Loucy (cell line): ENCODE results near the gene BMP4.

Source experiments
- H2AFZ ChIP-seq: fragments of 200-600 bp; sonication (generic); 2 replicates; pipeline ENCODE4 v1.6.0; 2016; ENCODE audit warnings: antibody characterized with exemption, mild to moderate bottlenecking, low read length, moderate library complexity
- H3F3A ChIP-seq: fragments of 200-600 bp; 2 replicates; pipeline ENCODE4 v1.6.0; 2016; ENCODE audit warnings: antibody characterized with exemption, low read depth, mild to moderate bottlenecking
- H3K27me3 ChIP-seq: fragments of 200-600 bp; sonication (generic); 2 replicates; pipeline ENCODE4 v1.6.1; 2014; ENCODE audit warnings: low read length, mild to moderate bottlenecking; ENCODE audit not compliant: insufficient read depth, poor library complexity, severe bottlenecking
- H3K36me3 ChIP-seq: fragments of 200-600 bp; sonication (generic); 2 replicates; pipeline ENCODE4 v1.6.1; 2016; ENCODE audit warnings: low read length; ENCODE audit not compliant: insufficient read depth
- H3K4me1 ChIP-seq: fragments of 200-600 bp; sonication (generic); 2 replicates; pipeline ENCODE4 v1.5.1; 2014; ENCODE audit warnings: low read length, mild to moderate bottlenecking; ENCODE audit not compliant: insufficient read depth, poor library complexity, severe bottlenecking
- H3K4me2 ChIP-seq: fragments of 200-600 bp; sonication (generic); 2 replicates; pipeline ENCODE4 v1.6.0; 2014; ENCODE audit warnings: antibody characterized with exemption, low read length, low read depth, mild to moderate bottlenecking; ENCODE audit not compliant: poor library complexity, severe bottlenecking
- H3K4me3 ChIP-seq: fragments of 200-600 bp; sonication (generic); 2 replicates; pipeline ENCODE4 v1.5.1; 2014; ENCODE audit warnings: low read length, mild to moderate bottlenecking, mixed read lengths; ENCODE audit not compliant: poor library complexity, severe bottlenecking
- H3K79me2 ChIP-seq: fragments of 200-600 bp; sonication (generic); 2 replicates; pipeline ENCODE4 v1.6.1; 2014; ENCODE audit warnings: low read length; ENCODE audit not compliant: insufficient read depth
- H3K9ac ChIP-seq: fragments of 200-600 bp; sonication (generic); 2 replicates; pipeline ENCODE4 v1.6.0; 2014; ENCODE audit warnings: mild to moderate bottlenecking, low read depth, low read length, moderate library complexity; ENCODE audit not compliant: poor library complexity, severe bottlenecking
- H3K9me2 ChIP-seq: fragments of 200-600 bp; sonication (generic); replicated peaks from 2 replicates; pipeline ENCODE4 v1.6.1; 2016; ENCODE audit warnings: low read depth, low read length, mixed read lengths
- H3K9me3 ChIP-seq: fragments of 200-600 bp; sonication (generic); 2 replicates; pipeline ENCODE4 v1.6.1; 2014; ENCODE audit warnings: mild to moderate bottlenecking, antibody characterized with exemption, low read length, low read depth; ENCODE audit not compliant: insufficient read depth
- H4K20me1 ChIP-seq: fragments of 200-600 bp; sonication (generic); 2 replicates; pipeline ENCODE4 v1.6.0; 2014; ENCODE audit warnings: antibody characterized with exemption, low read length, mild to moderate bottlenecking; ENCODE audit not compliant: insufficient read depth, poor library complexity, severe bottlenecking
- EZH2phosphoT487 ChIP-seq: fragments of 200-600 bp; IDR thresholded peaks from 2 replicates; pipeline ENCODE4 v1.6.1; 2018; ENCODE audit warnings: antibody characterized with exemption, mild to moderate bottlenecking, moderate library complexity, borderline replicate concordance
- TF ChIP-seq, protein P1 (sequence below): fragments of 200-600 bp; sonication (generic); conservative IDR thresholded peaks from 2 replicates; pipeline ENCODE4 v1.5.1; 2014; ENCODE audit warnings: mild to moderate bottlenecking, antibody characterized with exemption, low read length

The BMP4 gene

DNA sequence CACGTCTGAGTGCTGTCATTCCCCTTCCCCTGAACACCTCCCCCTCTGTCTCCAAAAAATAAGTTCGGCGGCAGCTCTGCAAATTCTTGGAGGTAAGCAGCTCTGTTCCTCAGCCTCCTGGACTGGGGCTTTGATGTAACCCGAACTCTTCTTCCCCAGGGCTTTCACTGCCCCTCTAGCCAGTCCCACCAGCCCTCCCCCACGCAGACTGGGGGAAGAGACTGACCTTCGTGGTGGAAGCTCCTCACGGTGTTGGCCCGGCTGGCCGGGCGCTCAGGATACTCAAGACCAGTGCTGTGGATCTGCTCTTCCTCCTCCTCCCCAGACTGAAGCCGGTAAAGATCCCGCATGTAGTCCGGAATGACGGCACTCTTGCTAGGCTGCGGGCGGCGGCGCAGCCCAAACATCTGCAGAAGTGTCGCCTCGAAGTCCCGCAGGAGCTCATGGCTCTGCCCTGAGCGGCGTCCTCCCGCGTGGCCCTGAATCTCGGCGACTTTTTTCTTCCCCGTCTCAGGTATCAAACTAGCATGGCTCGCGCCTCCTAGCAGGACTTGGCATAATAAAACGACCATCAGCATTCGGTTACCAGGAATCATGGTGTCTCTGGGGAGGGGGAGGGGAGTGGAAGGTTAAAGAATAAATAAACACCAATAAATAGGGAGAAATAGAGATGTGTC is 4.9 kb downstream of the BMP4 start:
- Histone ChIP-seq H3K4me3 (no peak overlapping the region), H4K20me1 (no peaks in the 10 kb centered on the region), H3K9me3 (no peaks in the 10 kb centered on the region; the same call in 1 of the 2 replicates), H3K79me2 (no peaks in the 10 kb centered on the region), H3K4me1 (no peaks in the 10 kb centered on the region), H3K4me2 (no peak overlapping the region), H3K27me3 (no peaks in the 10 kb centered on the region), H3K9me2 (no peaks in the 10 kb centered on the region), H3F3A (no peaks in the 10 kb centered on the region), H3K9ac (no peak overlapping the region), H2AFZ (no peak overlapping the region), H3K36me3 (no peaks in the 10 kb centered on the region)
- no peak for TF ChIP-seq EZH2phosphoT487
- TF ChIP-seq, protein P1, sequence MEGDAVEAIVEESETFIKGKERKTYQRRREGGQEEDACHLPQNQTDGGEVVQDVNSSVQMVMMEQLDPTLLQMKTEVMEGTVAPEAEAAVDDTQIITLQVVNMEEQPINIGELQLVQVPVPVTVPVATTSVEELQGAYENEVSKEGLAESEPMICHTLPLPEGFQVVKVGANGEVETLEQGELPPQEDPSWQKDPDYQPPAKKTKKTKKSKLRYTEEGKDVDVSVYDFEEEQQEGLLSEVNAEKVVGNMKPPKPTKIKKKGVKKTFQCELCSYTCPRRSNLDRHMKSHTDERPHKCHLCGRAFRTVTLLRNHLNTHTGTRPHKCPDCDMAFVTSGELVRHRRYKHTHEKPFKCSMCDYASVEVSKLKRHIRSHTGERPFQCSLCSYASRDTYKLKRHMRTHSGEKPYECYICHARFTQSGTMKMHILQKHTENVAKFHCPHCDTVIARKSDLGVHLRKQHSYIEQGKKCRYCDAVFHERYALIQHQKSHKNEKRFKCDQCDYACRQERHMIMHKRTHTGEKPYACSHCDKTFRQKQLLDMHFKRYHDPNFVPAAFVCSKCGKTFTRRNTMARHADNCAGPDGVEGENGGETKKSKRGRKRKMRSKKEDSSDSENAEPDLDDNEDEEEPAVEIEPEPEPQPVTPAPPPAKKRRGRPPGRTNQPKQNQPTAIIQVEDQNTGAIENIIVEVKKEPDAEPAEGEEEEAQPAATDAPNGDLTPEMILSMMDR: no peak

DNA sequence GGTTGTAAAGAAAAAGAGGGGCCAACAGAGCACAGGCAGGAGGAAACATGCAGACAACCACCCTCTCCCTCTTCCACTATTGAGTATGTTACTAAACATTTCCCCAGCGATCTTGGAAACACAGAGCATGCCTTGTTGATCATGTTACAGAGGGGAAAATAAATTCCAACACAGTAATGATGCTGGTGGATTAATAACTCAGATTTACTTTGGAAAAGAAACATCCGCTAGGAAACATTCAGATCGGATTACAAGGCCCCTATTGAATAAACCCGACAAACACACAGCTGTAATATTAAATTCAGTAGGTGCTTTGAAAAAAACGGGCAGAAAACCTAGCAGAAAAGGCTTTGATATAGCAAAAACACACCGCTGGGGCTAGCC is 5.4 kb downstream of the BMP4 start:
- H3K36me3 ChIP-seq: no peaks in the 10 kb centered on the region
- no peaks in the 10 kb centered on the region; the same call in 1 of the 2 replicates for H3K9me3 ChIP-seq
- no peaks in the 10 kb centered on the region for H3K4me1 ChIP-seq
- H3F3A ChIP-seq: no peaks in the 10 kb centered on the region
- H3K9me2 ChIP-seq: no peaks in the 10 kb centered on the region
- H3K27me3 ChIP-seq: no peaks in the 10 kb centered on the region
- H3K9ac ChIP-seq: no peak overlapping the region
- TF ChIP-seq, protein P1: no peak
- no peak for TF ChIP-seq EZH2phosphoT487
- H3K79me2 ChIP-seq: no peaks in the 10 kb centered on the region
- no peak overlapping the region for H3K4me3 ChIP-seq
- H3K4me2 ChIP-seq: no peak overlapping the region
- H4K20me1 ChIP-seq: no peaks in the 10 kb centered on the region
- no peak overlapping the region for H2AFZ ChIP-seq

DNA sequence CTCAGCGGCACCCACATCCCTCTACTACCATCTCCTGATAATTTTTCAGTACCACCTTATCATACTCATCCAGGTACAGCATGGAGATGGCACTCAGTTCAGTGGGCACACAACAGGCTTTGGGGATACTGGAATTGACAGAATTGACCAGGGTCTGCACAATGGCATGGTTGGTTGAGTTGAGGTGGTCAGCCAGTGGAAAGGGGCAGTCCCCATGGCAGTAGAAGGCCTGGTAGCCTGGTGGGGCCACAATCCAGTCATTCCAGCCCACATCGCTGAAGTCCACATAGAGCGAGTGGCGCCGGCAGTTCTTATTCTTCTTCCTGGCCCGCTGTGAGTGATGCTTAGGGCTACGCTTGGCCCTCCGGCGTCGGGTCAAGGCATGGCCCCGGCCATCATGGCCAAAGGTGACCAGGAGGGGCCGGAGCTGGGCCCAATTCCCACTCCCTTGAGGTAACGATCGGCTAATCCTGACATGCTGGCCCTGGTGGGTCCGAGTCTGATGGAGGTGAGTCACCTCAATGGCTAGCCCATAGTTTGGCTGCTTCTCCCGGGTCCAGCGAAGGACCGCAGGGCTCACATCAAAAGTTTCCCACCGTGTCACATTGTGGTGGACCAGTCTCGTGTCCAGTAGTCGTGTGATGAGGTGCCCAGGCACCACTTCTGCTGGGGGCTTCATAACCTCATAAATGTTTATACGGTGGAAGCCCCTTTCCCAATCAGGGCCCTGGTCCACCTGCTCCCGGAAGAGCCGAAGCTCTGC is 6.4 kb downstream of the BMP4 start:
- no peaks in the 10 kb centered on the region for H3K4me1 ChIP-seq
- H4K20me1 ChIP-seq: no peaks in the 10 kb centered on the region
- TF ChIP-seq EZH2phosphoT487: no peak
- TF ChIP-seq, protein P1: no peak
- H3K9me3 ChIP-seq: no peaks in the 10 kb centered on the region; the same call in 1 of the 2 replicates
- H3K9ac ChIP-seq: no peak overlapping the region
- no peaks in the 10 kb centered on the region for H3K36me3 ChIP-seq
- H3K27me3 ChIP-seq: no peaks in the 10 kb centered on the region
- no peak overlapping the region for H3K4me2 ChIP-seq
- no peaks in the 10 kb centered on the region for H3F3A ChIP-seq
- no peak overlapping the region for H2AFZ ChIP-seq
- no peaks in the 10 kb centered on the region for H3K9me2 ChIP-seq
- H3K4me3 ChIP-seq: no peak overlapping the region
- no peaks in the 10 kb centered on the region for H3K79me2 ChIP-seq
